GM18498 (cell line): ENCODE data around the gene PRR29.

Experiments used
- ATAC-seq: cut with Tn5 transposase; IDR thresholded peaks from one replicate; pipeline ENCODE4 v1.9.1; 2021; ENCODE audit warnings: mild to moderate bottlenecking, moderate library complexity; ENCODE audit not compliant: unreplicated experiment

Gene PRR29

DNA sequence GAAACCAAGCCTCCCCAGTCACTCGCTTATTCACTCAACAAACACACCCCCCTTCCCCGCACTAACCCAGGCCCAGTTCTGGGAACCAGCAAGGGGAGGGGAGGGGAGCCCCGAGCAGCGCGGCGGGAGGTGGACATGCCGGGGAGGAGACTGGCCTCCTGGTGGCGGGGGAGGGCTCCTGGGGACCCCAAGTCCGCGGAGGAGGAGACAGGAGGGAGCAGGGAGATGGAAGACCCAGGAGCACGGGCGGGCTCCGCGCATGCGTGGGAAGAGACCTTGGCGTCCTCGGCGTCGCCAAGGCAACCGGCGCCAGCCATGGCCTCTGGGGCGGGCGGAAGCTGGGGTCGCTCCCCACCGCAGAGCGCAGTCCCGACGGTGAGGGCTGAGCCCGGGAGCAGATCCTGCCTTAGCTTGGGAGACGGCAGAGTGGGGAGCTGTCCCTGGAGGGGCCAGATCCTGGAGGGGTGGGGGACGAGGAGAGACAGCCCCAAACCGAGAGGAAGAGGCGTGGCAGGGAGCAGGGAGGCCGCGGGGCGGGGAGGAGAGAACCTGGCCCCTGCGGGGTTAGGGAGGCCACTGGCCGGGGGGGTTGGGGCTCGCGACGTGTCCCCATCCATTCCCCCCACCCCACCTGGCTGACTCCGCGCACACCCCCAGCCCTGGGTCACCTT is at the start of gene PRR29:
PRR29 (plus strand) TSS at position 302 of the 671 bp plus-strand sequence; CDS start at position 316, 14 bp downstream.
- ATAC-seq = no peak

- no peak for ATAC-seq
Measured at GRCh38 chr17:63948521-63948920, 49.6 kb upstream of the PRR29 start.

DNA sequence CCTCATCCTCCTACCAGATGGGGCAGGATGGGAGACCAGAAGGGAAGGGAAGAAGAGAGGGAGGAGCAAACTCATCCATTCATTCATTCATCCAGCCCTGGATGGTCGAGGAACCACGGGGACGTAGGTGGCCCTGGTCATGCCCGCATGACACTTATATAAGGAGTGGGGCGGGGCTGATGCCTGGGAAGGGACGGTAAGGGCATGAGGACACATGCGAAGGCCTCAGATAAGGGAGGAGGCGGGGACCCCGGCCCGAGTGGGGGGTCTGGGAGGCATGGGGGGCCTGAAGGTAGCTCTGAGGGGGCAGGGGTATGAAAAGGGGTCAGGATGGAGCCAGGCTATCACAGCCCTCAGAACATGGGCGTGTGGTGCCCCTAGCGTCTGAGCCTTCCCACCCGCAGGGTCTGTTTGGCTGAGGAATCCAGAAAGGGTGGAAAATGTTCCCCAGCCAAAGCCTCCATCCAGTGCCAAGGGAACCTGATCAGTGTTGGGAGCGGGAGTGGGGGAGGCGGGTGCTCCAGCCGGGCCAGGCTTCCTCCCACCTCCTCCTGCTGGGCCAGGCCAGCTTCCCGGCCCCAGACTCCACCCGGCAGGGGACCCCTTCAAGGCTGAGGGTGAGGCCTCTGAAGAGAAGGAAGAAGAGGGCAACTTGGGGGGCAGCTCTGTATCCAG is 48.4 kb upstream of the PRR29 start:
- no peak for ATAC-seq

- no peak for ATAC-seq
Measured at GRCh38 chr17:63950940-63951907, 46.9 kb upstream of the PRR29 start.

- peak; percentile 71 for ATAC-seq
Measured at GRCh38 chr17:63954402-63955063, 43.6 kb upstream of the PRR29 start.

DNA sequence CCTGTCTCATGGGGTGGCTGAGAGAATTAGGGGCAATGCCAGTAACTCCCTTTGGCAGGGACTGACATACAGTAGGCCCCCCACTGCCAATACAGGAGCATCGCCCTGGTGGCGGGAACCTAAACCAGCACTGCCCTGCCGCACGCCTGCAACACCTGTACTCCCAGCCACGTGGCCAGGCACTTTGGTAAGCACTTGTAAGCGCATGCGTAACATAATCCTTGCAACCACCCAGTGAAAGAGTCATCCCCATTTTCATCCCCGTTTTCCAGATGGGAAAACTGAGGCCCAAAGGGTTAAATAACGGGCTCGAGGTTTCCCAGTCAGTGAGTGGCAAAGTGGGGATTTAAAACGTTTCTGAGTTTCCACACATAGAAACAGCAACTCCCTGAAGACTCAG is 42.9 kb upstream of the PRR29 start:
- ATAC-seq = no peak

- ATAC-seq = no peak
Measured at GRCh38 chr17:63955791-63956190, 42.4 kb upstream of the PRR29 start.

DNA sequence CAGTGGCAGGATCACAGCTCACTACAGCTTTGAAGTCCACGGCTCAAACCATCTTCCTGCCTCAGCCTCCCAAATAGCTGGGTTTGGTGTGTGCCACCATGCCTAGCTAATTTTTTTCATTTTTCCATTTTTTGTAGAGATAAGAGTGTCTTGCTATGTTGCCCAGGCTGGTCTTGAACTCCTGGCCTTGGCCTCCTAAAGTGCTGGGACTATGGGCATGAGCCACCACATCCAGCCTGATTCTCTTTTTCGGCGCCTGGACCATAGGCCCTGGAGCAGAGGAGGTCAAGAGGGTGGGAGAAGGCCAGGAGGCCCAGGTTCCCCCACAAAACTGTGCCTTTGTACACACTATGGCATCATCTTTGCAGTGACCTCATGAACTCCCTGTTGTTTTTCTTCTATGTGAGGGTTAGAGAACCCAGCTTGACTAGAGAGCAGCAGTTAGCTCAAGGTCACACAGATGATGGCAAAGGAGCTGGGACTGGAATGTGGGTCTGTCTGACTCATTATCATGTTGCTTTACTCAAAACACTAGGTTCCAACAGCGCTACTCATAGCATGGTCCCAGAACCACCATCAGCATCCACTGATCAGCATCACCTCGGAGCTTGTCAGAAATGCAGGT is 41.7 kb upstream of the PRR29 start:
- ATAC-seq = no peak

DNA sequence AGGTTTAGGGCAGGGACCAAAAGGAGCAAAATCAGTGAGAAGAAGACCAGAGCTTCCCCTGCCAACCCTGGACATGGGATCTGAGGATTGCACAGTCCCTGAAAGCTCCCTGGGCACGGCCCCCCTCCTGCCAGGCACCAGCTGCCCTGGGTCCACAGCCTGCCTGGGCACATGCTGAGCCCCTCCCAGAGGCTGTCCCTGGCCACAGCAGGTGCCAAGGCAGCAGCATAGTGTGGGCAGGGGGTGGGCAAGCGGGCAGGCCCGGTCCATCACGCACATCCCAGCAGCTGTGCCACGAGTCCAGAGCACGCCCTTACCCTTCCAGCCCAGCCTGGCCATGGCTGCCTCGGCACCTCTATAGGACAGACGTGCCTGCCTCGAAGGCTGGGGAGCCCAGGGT is 38.1 kb upstream of the PRR29 start:
- no peak for ATAC-seq

DNA sequence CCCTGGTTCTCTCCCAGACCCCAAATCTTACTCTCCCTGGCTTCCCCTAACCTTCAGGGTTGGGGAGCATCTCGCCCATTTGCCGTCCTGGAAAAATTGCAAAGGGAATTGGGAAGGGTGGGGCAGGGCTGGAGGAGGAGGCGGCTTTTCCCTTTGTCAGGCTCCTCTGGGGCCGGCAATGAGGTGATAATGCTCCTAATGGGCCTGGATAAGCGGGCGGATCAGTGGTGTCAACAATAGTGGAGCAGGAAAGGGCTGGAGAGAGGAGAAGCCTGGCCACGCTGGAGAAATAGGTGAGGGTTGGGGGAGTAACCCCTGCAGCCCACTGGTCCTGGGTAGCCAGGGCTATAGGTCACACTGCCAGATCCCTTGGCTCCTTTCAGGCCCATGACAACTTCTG is 37.7 kb upstream of the PRR29 start:
- no peak for ATAC-seq

- ATAC-seq = no peak
Measured at GRCh38 chr17:63961355-63962212, 36.6 kb upstream of the PRR29 start.

DNA sequence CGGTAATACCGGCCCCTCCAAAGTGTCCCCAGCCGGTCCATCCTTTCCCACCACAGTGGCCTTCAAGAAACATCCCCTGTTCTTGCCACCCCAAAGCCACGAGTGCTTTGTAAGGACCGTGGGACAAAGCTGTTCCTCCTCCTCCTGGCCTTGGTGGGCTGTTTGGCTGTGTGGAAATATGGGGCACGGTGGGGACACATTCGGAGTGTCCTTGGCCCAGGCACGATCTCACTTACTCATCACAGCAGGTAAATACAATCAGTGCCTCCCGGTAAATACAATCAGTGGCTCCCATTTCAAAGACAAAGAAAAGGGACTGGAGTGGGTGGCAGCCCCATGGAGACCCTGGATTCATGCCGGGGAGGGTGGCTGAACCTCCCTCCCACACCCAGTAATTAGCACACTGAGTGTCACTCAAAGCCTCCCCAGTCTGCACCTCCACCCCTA is 35.8 kb upstream of the PRR29 start:
- no peak for ATAC-seq

GRCh38 chr17:63963123-63963522 is 35.0 kb upstream of the PRR29 start:
- ATAC-seq = no peak

GRCh38 chr17:63966646-63967264 is 31.4 kb upstream of the PRR29 start:
- ATAC-seq = peak; percentile 67

- ATAC-seq = no peak
Measured at GRCh38 chr17:63967953-63968352, 30.2 kb upstream of the PRR29 start.

- no peak for ATAC-seq
Measured at GRCh38 chr17:63969278-63969677, 28.9 kb upstream of the PRR29 start.

GRCh38 chr17:63972796-63973195 is 25.4 kb upstream of the PRR29 start, which contains the start of gene SCN4A:
Gene SCN4A (minus strand): TSS chr17:63972918. CDS start chr17:63972841, 77 bp downstream.
- no peak for ATAC-seq

GRCh38 chr17:63973247-63973646 is 24.9 kb upstream of the PRR29 start:
- no peak for ATAC-seq
